Measurements from ENCODE around the gene ZDHHC9.
A peak's percentile ranks its signal among the peaks of the same experiment; 100 is the strongest.

ZDHHC9 gene

GRCh38 chrX:129761596-129761995 is 82.1 kb downstream of the ZDHHC9 start:
- DNase-seq (ENCODE audit: low read depth): no peak

- DNase-seq (ENCODE audit: low read depth): no peak
Measured at GRCh38 chrX:129760981-129761380, 82.7 kb downstream of the ZDHHC9 start.

GRCh38 chrX:129760155-129760554 is 83.5 kb downstream of the ZDHHC9 start:
- DNase-seq (ENCODE audit: low read depth): no peak

GRCh38 chrX:129759576-129760061 is 84.1 kb downstream of the ZDHHC9 start:
- DNase-seq (ENCODE audit: low read depth): peak; percentile 84

- no peak for DNase-seq (ENCODE audit: low read depth)
Measured at GRCh38 chrX:129755779-129756650, 87.7 kb downstream of the ZDHHC9 start.

- DNase-seq (ENCODE audit: low read depth): no peak
Measured at GRCh38 chrX:129754056-129755024, 89.3 kb downstream of the ZDHHC9 start.

Measured in fibroblast of gingiva (primary cell).